ENCODE results near the gene NCEH1. TPM values are rescaled to one million over a fixed set of nuclear protein-coding genes. Genes with fewer than 3 reads are reported as not detected.

Gene NCEH1
- total and polyA plus RNA-seq, 2 of the 13 experiments (the other 11 are each of a cell fraction or from before 2014, with no cell fraction given), result 12.9 to 21.4 TPM

GRCh38 chr3:172708921-172709773 lies 1.7 kb downstream of the NCEH1 start (continued):
- no peak for TF ChIP-seq ZNF318 (CRISPR knock-in tag; IDR thresholded peaks at IDR 0.05)
- 0 out of 2 replicates have a peak, but pooled peaks have one; percentile 20 for TF ChIP-seq RERE (CRISPR knock-in tag; IDR thresholded peaks at IDR 0.05; ENCODE audit: low read depth)
- TF ChIP-seq ZNF225 (CRISPR knock-in tag; IDR thresholded peaks at IDR 0.05), result no peak
- TF ChIP-seq ZSCAN31 (CRISPR knock-in tag; IDR thresholded peaks at IDR 0.05; ENCODE audit: low read depth), result no peak
- TF ChIP-seq ZNF572 (CRISPR knock-in tag; IDR thresholded peaks at IDR 0.05), result no peak
- TF ChIP-seq SNAPC4 (CRISPR knock-in tag; IDR thresholded peaks at IDR 0.05), result no peak
- TF ChIP-seq ZKSCAN5 (CRISPR knock-in tag; IDR thresholded peaks at IDR 0.05), result 0 out of 2 replicates have a peak, but pooled peaks have one; percentile 71
- TF ChIP-seq ZBTB20 (CRISPR knock-in tag; IDR thresholded peaks at IDR 0.05; ENCODE audit: borderline replicate concordance, low read depth), result no peak
- TF ChIP-seq PAF1 (CRISPR knock-in tag; IDR thresholded peaks at IDR 0.05), result no peak
